ENCODE results near the gene LARGE1.
A peak's percentile ranks its signal among the peaks of the same experiment; 100 is the strongest.

Gene LARGE1

DNA sequence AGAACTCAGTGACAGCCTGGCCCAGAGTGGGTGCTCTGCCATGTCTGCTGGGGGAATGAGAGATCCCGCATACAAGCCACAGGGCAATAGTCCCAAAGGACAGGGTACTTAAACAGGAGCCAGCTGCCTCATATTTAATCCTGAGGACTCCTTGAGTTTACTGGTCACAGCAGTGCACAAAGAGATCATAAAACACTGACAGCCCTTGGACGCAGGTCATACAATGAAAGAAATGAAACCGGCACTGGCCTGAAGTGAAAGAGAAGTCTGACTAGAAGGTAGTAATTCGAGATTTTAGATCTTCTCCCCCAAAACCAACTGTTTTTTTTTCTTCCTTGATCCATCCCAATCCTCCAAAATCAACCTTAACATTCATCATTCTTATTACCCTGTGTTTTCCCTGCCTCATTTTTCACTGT, 562.3 kb downstream of the LARGE1 start:
- no peak for DNase-seq (ENCODE audit: low read depth)

DNA sequence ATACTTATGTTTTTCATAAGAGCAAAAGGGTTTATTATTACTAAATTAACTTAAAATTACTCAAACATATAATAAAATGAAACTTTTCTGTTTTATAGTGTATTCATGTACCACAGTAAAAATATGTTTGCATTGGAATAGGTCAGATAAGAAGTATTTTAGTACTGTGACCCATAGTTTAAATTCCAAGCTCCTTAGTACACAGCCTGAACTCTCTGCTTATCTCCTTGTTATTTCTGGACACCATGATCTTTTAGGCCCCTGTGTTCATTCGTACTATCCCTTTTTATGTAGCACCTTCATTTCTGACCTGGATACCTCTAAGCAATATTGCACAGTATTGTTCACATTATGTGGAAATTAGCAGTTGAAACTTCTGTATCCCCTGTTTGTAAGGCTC, 565.3 kb downstream of the LARGE1 start:
- DNase-seq (ENCODE audit: low read depth) = no peak

- DNase-seq (ENCODE audit: low read depth) = no peak
Observed at GRCh38 chr22:33353502-33353901, 566.8 kb downstream of the LARGE1 start.

GRCh38 chr22:33352768-33353167, 567.5 kb downstream of the LARGE1 start:
- DNase-seq (ENCODE audit: low read depth) = no peak

- no peak for DNase-seq (ENCODE audit: low read depth)
Observed at GRCh38 chr22:33350961-33351360, 569.3 kb downstream of the LARGE1 start.

- no peak for DNase-seq (ENCODE audit: low read depth)
Observed at GRCh38 chr22:33350491-33350890, 569.8 kb downstream of the LARGE1 start.

- no peak for DNase-seq (ENCODE audit: low read depth)
Observed at GRCh38 chr22:33347002-33347401, 573.3 kb downstream of the LARGE1 start.

- no peak for DNase-seq (ENCODE audit: low read depth)
Observed at GRCh38 chr22:33341611-33342010, 578.7 kb downstream of the LARGE1 start.

GRCh38 chr22:33337524-33337923, 582.8 kb downstream of the LARGE1 start:
- DNase-seq (ENCODE audit: low read depth) = no peak

DNA sequence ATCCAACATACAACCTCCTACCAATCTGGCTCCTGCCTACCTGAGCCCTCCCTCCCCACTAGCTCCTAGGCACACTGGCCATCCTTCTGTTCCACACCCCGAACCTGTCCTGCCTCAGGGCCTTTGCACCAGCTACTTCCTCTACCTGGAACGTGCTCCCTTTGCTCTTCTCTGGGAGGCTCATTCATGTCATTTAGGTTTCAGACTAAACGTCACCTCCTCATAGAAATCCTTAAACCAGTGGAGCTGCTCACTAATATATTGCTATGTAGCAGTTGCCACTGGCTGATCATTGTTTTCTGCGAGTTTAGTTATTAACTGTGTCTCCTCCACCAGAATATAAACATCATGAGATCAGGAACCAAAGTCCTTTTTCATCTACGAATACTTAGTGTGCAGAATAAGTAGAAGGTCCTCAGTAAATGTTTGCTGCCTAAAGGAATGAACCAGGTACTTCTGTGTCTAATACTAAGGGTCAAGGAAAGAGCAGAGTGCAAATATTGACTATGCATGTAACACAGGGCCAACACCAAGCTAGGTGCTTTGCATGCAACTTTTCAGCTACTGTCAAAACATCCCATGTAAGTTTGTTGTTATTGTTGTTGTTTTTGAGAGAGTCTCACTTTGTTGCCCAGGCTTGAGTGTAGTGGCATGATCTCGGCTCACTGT, 584.5 kb downstream of the LARGE1 start:
- DNase-seq (ENCODE audit: low read depth) = no peak

- no peak for DNase-seq (ENCODE audit: low read depth)
Observed at GRCh38 chr22:33332538-33332937, 587.7 kb downstream of the LARGE1 start.

GRCh38 chr22:33331017-33331416, 589.3 kb downstream of the LARGE1 start:
- DNase-seq (ENCODE audit: low read depth) = no peak

DNA sequence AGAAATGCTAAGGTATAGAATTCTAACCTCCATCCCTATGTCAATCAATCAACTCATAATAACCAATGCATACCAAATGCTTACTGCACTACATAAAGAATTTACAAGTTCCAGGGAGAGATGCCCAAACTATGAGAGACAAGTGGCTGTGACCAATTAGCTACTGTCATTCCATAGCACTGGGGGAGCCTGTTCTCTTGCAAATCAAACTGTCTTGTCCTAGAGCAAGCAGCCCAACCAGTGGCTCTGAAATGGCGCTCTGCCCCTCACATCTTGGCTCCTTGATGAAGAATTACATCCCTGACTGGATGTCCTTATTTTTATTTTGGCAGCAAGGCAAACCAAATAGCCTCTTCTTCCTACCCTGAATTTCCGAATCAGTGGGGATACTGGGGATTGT, 589.7 kb downstream of the LARGE1 start:
- DNase-seq (ENCODE audit: low read depth) = no peak

DNA sequence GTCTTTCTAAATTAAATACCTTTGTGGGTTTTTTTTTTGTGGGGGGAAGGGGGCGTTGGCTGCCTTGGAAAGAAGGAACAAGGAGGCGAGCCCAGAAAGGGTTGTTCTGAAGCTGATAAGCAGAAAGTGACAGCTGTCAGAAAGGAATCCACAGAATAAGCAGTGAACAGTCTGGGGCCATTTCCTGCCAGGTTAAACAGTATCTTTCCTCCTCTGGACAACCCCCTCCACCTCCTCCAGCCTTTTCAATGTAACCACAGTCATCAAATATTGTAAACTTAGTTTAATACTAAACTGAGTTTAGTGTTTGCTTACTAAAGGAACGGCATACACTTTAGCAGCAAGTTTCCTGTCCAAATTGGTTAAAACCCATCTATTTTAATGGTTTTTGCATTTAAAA, 590.9 kb downstream of the LARGE1 start:
- no peak for DNase-seq (ENCODE audit: low read depth)

- peak; percentile 11 for DNase-seq (ENCODE audit: low read depth)
Observed at GRCh38 chr22:33328789-33329296, 591.4 kb downstream of the LARGE1 start.

DNA sequence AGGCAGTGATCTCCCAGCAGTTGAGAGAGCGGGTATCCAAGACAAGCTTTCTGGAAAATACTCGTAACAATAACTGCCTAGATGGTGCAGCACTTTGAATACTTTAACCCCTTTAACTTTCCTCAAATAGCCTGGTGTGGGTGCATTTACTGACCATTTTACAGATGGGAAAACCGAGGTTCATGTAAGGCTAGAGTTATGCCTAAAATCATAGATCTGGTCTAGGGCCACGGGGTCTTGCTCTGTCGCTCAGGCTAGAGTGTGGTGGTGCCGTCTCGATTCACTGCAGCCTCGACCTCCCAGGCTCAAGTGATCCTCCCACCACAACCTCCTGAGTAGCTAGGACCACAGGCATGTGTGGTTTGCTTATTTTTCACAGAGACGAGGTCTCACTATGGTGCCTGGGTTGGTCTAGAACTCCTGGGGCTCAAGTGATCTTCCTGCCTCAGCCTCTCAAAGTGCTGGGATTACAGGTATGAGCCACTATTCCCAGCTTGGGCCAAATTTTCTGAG, 592.9 kb downstream of the LARGE1 start:
- no peak for DNase-seq (ENCODE audit: low read depth)

- DNase-seq (ENCODE audit: low read depth) = no peak
Observed at GRCh38 chr22:33326540-33327295, 593.6 kb downstream of the LARGE1 start.

- DNase-seq (ENCODE audit: low read depth) = no peak
Observed at GRCh38 chr22:33325232-33326004, 594.9 kb downstream of the LARGE1 start.

- no peak for DNase-seq (ENCODE audit: low read depth)
Observed at GRCh38 chr22:33324228-33324627, 596.0 kb downstream of the LARGE1 start.

GRCh38 chr22:33321466-33321865, 598.8 kb downstream of the LARGE1 start:
- DNase-seq (ENCODE audit: low read depth) = no peak

DNA sequence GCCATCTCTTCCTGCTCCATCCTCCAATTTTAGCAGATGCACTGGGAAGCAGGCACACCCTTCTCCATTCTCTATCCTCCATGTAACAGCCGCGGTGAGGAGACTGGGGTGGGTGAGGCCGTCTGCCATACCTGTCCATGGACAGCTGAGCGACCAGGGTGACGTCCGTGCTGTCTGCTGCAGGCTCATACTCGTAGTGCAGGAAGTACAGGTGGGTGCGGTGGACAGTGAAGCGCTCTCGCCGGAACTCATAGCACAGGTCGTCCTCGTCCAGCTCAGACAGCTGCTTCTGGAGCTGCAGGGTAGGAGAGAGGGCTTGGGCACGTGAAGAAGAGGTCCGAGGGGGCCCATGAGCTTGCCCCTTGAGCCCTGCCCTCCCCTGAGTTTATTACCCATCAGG, 604.3 kb downstream of the LARGE1 start:
- DNase-seq (ENCODE audit: low read depth) = no peak

GRCh38 chr22:33315117-33315516, 605.2 kb downstream of the LARGE1 start:
- no peak for DNase-seq (ENCODE audit: low read depth)

GRCh38 chr22:33314316-33314715, 606.0 kb downstream of the LARGE1 start:
- no peak for DNase-seq (ENCODE audit: low read depth)
